GM18517 (cell line): ENCODE measurements around the gene TSSC4.

Experiments
- ATAC-seq: cut with Tn5 transposase; IDR thresholded peaks from one replicate; pipeline ENCODE4 v1.9.1; 2021; ENCODE audit warnings: mild to moderate bottlenecking, moderate library complexity; ENCODE audit not compliant: unreplicated experiment

Gene TSSC4

DNA sequence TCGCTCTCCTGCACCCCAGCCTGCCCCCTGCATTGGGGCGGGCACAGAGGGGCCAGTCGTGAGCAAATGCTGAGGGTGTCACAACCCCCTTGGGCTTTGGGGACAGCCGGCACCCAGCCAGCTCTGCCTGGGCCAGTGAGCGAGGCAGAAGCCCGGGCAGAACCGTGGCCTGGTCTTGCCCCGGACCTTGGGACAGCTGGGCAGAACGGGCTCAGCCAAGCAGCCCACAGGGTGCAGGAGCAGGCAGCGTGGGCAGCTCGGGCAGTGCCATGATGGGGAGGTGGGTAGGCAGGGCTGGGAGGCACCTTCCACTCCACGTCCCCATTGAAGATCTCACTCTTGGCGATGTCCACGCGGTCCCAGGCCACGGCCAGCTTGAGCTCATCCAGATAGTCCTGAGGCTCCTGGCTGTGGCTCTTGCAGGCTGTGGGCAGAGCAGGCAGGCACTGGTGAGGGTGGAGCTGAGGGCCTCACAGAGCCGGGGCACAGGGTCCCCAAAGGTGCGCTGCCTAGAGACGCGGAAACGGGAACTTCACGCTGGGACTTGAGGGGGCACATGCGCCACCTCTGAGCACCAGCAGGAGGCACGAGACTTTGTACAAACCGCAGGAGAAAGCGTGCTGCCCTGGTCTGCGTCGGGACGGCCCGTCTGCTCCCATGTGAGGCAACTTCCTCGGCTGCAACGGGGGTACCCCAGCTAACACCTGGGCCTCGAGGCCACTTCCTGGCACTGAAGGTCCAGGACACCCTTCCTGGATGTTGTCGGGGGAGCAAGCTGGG lies 15.2 kb downstream of the TSSC4 start:
- no peak for ATAC-seq

DNA sequence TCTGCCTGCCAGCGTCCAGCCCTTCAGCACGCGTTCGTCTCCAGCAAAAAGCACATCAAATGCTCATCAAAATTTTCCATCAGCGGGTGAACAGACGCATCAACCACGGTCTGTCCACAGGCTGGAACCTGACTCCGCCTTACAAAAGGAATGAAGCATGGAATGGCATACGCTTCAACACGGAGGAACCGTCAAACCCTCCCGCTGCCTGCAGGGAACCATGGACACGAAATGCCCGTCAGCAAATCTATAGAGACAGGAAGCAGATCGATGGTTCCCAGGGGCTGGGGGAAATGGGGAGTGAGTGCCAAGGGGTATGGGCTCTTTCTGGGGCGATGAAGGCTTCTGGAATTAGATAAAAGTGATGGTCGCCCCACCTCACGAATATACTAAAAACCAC lies 16.2 kb downstream of the TSSC4 start:
- ATAC-seq = no peak

DNA sequence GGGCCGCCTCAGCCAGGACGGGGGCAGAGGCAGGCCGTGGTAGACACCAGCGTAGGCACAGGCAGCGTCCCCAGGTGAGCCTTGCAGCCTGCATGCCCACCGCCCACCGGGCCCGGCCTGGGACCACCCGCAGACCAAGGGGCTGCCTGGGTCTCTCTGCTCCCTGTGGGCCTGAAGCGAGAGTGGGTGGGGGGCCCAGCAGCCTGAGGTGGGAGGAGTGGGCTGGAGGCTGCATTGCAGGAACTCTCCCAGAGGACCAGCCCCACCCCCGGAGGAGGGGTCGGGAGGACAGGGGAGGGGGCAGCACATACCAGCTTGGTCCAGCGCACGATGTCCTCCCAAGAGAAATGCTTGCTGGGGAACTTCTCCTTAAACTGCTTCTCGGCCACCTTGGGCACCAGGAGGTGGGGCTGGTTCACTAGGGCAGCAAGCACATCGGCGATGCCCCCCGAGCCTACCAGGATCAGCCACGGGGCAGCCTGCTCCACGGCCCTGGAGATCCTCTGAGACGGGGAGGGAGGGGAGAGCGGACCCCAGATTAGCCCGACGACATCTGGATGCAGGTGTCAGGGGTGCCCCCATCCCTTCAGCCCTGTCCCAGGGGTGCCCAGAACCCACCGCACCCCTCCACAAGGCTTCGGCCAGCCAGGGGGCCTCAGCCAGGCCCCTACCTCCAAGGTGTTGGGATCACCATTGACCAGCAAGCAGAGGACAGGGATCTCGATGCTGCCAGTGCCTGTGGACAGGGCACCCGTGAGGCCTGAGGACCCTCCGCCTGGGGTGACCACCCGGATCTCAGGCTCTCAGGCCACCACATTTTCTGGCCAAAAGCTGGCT lies 17.5 kb downstream of the TSSC4 start:
- ATAC-seq = no peak

DNA sequence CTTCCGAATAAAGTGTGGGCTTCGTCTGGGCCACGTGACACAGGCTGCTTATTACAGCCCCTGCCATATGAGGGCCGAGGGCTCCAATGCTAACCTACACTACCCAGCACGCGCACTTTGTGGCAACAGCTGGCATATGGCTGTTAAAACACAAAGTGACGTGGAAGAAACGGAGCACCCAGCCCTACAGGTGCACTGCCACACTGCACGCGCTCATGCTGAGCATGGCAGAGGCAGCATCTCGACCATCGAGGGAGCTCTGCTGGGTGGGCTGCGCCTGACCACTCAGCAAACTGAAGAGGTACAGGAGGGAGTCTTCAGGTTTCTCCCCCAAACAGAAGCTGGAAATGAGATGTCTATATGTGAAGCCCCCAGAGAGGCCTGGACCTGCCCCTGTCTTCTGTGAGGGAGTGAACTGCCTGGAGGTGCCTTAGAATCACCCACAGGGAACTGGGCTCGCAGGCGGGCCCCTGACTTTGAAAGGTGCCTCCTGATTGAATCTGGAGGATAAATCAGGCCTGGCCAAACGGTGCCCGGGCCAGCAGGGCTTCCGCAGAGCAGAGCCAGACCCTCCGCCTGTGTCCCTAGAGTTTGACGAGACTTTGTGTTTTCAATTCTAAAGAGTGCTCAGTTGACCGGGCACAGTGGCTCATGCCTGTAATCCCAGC lies 18.3 kb downstream of the TSSC4 start:
- no peak for ATAC-seq

DNA sequence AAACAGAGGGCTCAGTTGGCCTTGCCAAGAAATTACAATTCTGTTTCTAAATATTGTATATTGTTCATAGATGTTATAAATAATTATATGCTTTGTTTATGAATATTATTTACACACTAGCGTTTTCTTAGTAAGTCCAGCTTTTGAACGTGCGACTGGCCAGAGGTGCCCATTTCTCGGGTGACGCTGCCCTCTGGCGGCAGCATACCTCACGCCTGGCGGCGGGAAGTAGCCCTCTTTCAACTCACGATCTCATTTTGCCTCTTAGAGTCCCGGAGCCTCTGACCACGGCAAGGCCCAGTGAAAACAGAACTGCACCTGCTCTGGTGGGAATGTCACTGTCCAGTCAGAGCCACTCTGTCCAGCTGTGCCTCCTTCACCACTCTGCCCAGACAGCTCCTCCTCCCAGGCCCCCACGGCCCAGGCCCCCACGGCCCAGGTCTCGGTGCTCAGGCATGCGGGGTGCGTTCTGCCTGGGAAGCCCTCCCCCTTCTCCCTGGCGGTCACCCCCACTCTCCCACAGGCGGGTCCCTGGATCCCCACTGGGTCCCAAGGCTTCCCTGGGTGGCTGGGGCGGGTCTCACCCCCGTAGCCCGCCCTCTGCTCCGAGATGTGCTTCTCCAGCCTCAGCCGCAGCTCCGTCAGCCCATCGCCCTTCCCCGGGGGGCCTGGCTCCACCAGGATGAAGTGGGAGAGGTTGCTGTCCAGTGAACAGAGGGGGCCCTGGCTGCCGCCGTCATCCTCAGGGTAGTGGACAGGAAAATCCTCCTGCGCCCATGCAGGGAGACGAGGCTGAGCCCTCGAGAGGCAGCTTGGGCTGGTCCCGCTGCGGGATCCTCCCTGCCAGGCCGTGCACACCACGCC lies 19.3 kb downstream of the TSSC4 start:
- ATAC-seq = no peak

DNA sequence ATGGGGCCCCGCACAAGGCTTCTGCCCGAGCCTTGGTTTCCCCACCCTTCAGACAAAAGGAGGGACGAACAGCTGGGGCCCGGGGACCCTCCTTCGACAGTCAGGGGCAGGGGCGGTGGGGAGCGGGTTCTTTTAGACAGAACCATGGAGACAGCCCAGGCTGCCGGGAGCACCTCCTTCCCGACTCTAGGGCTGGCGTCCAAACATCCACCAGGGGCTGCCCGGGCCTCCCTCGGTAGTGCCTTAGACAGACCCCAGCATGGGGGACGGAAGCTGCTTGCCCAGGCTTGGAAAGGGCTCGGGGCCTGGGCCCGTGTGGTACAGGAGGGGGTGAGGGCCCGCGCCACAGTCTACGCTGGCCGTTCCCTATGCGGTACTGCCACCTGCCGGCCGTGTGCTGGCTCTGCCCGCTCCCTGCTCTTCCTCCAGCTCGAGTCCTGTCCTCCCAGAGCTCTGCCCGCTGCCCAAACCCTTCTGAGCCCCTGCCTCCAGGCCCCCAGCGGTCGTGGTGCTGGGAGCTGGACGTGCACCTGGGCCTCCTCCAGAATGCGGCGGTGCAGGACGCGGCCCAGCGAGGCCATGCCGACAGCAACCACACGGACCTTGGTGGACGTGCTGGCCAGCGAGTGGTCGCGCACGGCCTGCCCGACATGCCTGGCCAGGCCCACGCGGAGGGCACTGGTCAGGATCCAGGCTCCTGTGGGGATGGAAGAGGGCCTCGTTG lies 20.1 kb downstream of the TSSC4 start:
- no peak for ATAC-seq

DNA sequence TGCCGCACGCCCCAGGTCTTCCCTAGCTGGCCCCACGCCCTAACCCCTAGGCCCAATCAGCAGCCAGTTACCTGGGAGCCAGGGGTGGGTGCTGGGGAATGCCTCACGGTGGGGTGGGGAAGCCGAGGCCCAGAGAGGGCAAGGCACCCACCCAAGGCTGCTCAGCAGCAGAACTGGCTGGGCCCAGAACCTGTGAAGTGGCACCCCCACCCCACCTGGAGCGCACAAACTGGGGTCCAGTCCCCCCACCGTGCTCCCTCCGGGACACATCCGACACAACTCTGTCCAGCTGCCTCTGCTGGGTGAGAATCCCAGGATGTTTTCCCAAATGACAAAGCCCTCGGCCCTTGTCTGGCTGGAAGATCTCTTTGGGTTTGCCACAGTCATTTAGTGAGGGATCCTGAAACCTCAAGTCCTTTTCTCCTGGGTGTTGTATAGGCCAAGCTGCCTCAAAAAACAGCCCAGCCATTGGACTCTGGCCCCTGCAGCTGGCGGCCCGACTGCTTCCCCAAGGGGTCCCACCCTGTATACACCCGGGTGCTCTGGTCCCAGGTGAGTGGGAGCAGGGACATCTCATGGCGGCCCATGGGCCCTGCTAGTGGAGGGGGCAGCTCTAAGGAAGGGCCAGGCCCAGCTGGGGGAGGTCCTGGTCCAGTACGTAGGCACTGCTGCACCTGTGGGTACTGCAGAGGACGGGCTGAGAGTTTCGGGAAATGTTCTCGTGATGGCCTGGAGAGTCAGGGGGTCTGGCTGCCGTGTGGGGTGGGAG lies 20.9 kb downstream of the TSSC4 start:
- no peak for ATAC-seq

DNA sequence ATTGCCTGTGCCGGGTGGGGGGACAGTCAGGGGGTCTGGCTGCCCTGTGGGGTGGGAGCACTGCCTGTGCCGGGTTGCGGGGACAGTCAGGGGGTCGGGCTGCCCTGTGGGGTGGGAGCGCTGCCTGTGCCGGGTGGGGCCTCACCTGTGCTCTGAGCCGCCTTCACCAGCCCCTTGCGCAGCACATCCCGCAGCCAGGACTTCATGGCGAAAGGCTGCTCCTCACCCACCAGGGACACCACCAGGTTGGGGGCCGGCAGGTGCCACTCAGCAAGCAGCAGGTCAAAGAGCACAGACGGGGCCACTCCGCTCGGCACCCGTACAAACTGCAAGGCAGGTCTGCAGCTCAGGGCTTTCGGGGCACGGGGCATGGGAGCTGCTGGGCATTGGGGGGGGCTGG lies 21.4 kb downstream of the TSSC4 start:
- ATAC-seq = no peak

DNA sequence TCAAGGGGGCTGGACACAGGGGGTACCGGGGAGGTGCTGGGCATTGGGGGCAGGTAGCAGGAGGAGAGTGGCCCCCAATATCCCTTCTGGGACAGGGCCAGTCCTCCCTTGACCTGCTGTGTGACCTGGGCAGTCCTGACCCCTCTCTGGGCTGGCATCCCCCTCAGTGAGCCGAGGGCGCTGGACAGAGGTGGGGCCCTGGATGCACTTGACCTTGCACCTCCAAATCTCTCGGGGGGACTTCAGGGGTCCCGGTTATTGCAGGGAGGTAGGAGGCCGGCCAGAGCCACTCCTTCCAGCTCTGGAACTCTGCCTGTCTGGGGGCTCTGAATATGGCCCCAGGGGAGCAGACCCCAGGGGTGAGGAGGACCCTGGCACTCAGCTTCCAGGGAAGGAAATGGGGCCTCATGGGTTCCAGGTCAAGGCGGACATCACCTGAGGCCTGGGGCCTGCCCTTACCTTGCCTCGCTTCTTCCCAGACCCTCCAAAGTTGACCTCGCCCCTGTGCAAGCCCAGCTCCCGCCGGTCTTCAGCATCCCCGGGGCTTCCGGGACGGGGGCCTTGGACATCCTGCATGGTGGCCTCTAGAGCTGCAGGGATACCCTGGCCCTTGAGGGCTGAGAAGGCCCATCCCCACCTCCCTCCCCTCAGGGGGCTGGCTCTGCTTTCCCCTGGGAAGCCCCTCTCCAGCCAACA lies 22.1 kb downstream of the TSSC4 start:
- ATAC-seq = no peak

DNA sequence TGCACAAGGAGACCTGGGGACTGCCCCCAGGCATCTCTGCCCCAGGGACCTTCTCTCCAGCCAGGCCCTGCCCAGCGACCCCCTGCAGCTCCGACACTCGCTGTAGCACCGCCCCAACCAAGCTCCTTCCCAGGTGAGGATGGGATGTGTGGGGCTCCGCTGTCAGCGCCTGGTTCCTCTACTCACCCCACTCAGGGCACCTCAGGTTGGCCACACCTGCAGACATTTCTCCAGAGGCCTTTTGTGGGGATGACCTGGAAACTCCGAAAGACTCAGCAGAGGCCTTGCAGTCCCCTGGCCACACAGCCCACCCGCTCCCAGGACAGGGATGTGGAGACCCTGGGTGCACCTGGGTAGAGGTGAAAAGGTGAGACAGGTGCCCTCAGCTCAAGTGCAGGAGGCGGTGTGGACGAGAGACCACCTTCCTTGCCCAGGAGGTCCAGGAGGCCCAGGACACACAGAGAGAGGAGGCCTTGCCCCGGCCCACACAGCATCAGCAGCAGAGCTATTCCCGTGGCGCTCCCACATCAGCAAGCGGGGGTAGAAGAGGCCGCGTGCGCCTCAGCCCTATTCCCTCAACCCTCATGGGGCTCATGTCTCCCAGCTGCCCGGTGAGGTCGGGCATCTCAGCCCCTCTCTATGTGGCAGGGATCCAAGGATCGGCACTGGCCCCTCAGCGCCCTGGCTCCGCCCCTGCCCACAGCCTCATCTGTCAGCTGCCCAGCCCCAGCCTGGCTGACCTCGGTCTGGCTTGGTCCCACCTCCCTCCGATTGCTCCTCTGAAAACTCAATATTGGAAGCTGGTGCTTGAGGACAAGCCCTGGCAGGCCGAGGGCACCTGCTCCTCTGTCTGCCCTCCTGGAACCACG lies 22.8 kb downstream of the TSSC4 start:
- ATAC-seq = no peak

DNA sequence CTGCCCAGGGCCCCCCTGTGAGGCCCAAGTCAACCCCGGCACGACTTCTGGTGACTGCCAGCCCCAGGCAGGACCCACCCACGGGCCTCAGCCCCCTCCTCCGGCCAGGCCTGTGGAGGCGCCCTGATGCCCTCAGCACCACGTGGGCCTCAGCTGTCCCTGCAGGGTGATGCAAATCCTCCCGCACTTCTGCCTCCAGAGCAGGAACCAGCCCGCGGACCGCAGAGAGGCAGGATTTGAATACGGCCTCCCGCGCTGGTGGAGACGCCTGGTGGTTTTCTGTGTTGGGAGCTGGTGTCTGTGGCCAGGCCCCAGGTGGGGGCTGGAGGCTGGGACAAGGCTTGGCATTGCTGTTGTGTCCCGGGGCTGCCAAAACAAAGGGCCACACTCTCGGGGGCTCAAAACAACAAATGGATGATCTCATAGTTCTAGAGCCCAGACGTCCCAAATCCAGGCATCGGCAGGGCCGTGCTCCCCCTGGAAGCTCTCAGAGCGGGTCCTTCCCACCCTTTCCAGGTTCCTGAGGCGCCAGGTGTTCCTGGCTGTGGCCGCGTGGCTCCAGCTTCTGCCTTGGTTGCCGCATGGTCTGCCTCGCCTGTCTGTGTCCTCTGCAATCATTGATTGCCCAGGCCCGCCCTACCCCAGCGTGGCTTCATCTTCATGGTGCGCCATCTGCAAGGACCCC lies 24.4 kb downstream of the TSSC4 start:
- ATAC-seq = no peak

DNA sequence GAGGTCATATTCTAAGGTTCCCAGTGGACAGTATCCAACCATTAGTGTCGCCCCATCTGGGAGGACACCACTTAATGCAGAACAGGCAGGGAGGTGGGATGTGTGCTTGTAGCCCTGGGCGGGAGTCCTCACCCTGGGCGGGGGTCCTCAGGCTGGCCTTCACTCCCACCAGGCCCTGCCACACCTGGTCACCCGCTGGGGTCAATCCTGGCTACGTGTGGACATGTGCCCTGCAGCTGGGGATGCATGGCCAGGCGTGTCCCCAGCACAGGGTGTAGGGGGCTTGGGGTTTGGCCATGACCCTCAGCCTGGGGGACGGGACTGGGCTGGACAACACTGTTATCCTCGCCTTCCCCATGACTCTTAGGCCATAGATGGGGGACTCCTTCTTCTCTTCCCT lies 25.0 kb downstream of the TSSC4 start:
- no peak for ATAC-seq

DNA sequence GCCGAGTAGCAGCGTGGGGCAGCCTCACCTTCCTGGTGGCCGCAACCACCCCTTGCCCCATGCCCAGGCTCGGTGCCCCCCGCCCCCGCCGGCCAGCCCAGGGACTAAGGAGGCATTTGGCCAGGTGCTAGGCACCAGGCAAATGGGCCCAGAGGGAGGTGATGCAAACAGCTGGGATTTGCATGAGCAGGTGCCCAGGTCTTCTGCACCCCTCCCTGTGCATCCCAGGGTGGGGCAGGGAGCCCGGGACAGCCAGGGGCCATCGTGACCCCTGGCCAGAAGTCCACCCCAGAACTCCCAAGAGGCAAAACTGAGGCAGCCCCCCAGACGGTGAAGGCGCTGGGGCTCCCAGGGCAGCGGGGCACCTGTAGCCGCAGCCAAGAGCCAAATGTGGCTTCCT lies 25.7 kb downstream of the TSSC4 start:
- no peak for ATAC-seq

DNA sequence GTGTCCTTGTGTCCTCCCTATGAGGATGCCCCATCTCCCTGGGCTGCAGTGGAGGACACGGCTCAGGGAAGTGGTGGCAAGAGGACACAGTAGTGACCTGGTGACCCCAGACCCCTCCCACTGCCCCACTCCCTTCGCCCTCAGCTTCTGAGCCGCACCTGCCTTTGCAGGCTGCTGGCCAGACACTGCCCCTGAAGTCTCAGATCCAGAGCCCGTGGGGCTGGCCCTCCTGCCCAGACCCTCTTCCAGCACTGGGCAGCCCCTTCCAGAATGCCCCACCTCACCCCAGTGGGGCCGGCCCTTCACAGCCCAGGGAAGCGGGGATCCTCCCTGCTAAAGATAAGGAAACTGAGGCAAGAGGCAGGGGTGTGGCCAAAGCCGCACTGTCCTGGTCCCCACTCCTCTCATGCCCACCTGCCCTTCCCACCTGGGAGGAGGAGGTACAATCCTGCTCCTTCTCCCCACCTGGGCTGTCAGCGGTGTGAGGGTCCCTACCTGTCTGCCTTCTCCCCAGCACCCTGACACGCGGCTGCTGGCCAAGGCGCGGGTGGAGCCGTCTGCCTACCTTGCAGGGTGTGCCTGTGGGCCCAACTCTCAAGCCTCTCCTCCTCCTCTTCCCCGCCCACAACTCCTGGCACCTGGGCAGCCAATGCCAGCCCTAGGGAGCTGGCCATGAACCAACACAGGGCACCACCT lies 26.4 kb downstream of the TSSC4 start:
- ATAC-seq = no peak

DNA sequence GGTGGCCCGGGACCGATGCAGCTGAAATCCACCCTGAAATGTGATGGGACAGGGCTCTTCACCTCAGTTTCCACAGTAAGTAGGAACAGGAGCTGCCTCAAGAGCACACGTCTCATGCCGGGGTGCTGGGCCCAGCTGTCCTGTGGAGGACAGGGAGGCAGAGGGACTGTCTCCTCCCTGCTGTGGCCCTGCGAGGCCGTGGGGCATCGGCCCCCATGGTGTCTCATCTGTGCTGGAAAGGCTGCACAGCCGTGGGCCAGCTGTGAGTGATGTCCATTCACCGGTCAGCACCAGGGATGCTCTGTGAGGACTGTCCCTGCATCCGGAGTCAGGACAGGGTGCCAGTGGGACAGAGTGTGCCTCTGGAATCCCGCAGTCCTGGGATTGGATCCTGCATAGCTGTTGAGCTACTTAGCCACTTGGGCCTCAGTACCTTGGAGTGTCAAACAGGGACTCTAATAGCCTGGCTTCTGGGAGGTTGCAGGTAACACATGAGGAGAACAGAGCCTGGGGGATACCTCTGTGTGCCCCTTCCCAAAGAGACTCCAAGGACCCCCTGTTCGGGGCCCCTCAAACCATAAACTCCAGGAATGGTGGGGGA lies 27.3 kb downstream of the TSSC4 start:
- no peak for ATAC-seq

DNA sequence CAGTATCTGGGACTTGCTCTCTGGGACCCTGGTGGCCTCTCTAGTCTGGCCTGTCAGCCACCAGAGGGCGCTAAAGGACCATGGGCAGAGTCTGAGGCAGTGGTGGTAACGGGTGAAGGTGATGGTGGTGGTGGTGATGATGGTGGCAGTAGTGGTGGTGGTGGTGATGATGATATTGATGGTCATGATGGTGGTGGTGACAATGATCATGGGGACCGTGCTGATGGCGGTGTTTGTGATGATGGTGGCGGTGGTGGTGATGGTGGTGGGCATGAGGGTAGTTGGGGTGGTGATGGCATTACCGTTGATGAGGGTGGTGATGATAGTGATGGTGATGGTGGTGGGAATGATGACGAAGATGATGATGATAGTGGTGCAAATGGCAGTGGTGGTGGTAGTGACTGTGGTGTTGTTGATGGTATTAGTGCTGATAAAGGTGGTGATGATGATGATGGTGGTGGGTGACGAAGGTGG lies 27.8 kb downstream of the TSSC4 start:
- ATAC-seq = no peak
